Parathyroid adenoma (tissue), 2 donors: ENCODE results near the gene C7orf57.

Experiments
- H2AFZ ChIP-seq: fragments of 300-600 bp; sonication (generic); one replicate; pipeline ENCODE4 v1.7.0; 2017; ENCODE audit warnings: antibody characterized with exemption, mild to moderate bottlenecking
- H3K27ac ChIP-seq: fragments of 300-600 bp; sonication (generic); one replicate; pipeline ENCODE4 v1.7.0; 2017
- H3K27me3 ChIP-seq: fragments of 300-600 bp; sonication (generic); one replicate; pipeline ENCODE4 v1.7.0; 2017; ENCODE audit warnings: low read length; ENCODE audit not compliant: control insufficient read depth, insufficient read depth
- H3K36me3 ChIP-seq: fragments of 300-600 bp; sonication (generic); one replicate; pipeline ENCODE4 v1.7.0; 2017; ENCODE audit warnings: low read length; ENCODE audit not compliant: control insufficient read depth, insufficient read depth
- H3K4me1 ChIP-seq: fragments of 300-600 bp; sonication (generic); one replicate; pipeline ENCODE4 v1.7.0; 2017; ENCODE audit warnings: control low read depth
- H3K4me2 ChIP-seq: fragments of 300-600 bp; sonication (generic); one replicate; pipeline ENCODE4 v1.7.0; 2017; ENCODE audit warnings: low read length
- H3K4me3 ChIP-seq: fragments of 300-600 bp; sonication (generic); one replicate; pipeline ENCODE4 v1.7.0; 2017; ENCODE audit warnings: low read depth, low read length
- H3K79me2 ChIP-seq: fragments of 300-600 bp; sonication (generic); one replicate; pipeline ENCODE4 v1.7.0; 2017; ENCODE audit warnings: control low read depth
- H3K9ac ChIP-seq: fragments of 300-600 bp; sonication (generic); one replicate; pipeline ENCODE4 v1.7.0; 2017; ENCODE audit warnings: mild to moderate bottlenecking
- H3K9me3 ChIP-seq: fragments of 300-600 bp; sonication (generic); one replicate; pipeline ENCODE4 v1.7.0; 2017; ENCODE audit warnings: low read length; ENCODE audit not compliant: control insufficient read depth
- CTCF ChIP-seq: fragments of 300-600 bp; sonication (generic); IDR thresholded peaks from one replicate; pipeline ENCODE4 v1.7.0; 2017; ENCODE audit warnings: antibody characterized with exemption, mild to moderate bottlenecking
- donor health status: primary hyperparathyroidism.

C7orf57 gene

GRCh38 chr7:48040944-48041652, 5.8 kb downstream of the C7orf57 start:
- Histone ChIP-seq H3K9ac (no peak overlapping the region), H3K79me2 (no peaks in the 10 kb centered on the region), H3K4me3 (no peak overlapping the region), H2AFZ (no peak overlapping the region), H3K9me3 (no peaks in the 10 kb centered on the region), H3K27ac (no peak overlapping the region), H3K4me1 (no peaks in the 10 kb centered on the region), H3K27me3 (no peaks in the 10 kb centered on the region), H3K36me3 (no peaks in the 10 kb centered on the region), H3K4me2 (no peak overlapping the region)
- TF ChIP-seq CTCF = no peak

GRCh38 chr7:48041653-48041970, 6.3 kb downstream of the C7orf57 start:
- Histone ChIP-seq H3K36me3 (no peaks in the 10 kb centered on the region), H3K4me1 (no peaks in the 10 kb centered on the region), H2AFZ (no peak overlapping the region), H3K79me2 (no peaks in the 10 kb centered on the region), H3K27me3 (no peaks in the 10 kb centered on the region), H3K9ac (no peak overlapping the region), H3K27ac (no peak overlapping the region), H3K4me2 (no peak overlapping the region), H3K4me3 (no peak overlapping the region), H3K9me3 (no peaks in the 10 kb centered on the region)
- no peak for TF ChIP-seq CTCF

- Histone ChIP-seq H3K79me2 (no peaks in the 10 kb centered on the region), H3K9ac (no peak overlapping the region), H2AFZ (no peak overlapping the region), H3K27me3 (no peaks in the 10 kb centered on the region), H3K4me3 (no peak overlapping the region), H3K9me3 (no peaks in the 10 kb centered on the region), H3K4me1 (no peaks in the 10 kb centered on the region), H3K36me3 (no peaks in the 10 kb centered on the region), H3K4me2 (no peak overlapping the region), H3K27ac (no peak overlapping the region)
- TF ChIP-seq CTCF = no peak
These were observed 6.9 kb downstream of the C7orf57 start for GRCh38 chr7:48042216-48042615.

- H3K4me1 ChIP-seq = no peaks in the 10 kb centered on the region
- H3K4me3 ChIP-seq = no peak overlapping the region
- no peak overlapping the region for H3K4me2 ChIP-seq
- TF ChIP-seq CTCF = no peak
- H3K27ac ChIP-seq = no peak overlapping the region
- H2AFZ ChIP-seq = no peak overlapping the region
- H3K9ac ChIP-seq = no peak overlapping the region
- no peaks in the 10 kb centered on the region for H3K36me3 ChIP-seq
- no peaks in the 10 kb centered on the region for H3K9me3 ChIP-seq
- H3K79me2 ChIP-seq = no peaks in the 10 kb centered on the region
- H3K27me3 ChIP-seq = no peaks in the 10 kb centered on the region
These were observed 7.3 kb downstream of the C7orf57 start for GRCh38 chr7:48042636-48043035.

GRCh38 chr7:48045195-48045765, 9.9 kb downstream of the C7orf57 start:
- Histone ChIP-seq H3K27me3 (no peaks in the 10 kb centered on the region), H3K4me1 (no peaks in the 10 kb centered on the region), H3K4me3 (no peak overlapping the region), H3K27ac (no peak overlapping the region), H3K9ac (no peak overlapping the region), H3K36me3 (no peaks in the 10 kb centered on the region), H3K9me3 (no peaks in the 10 kb centered on the region), H2AFZ (no peak overlapping the region), H3K79me2 (no peaks in the 10 kb centered on the region), H3K4me2 (no peak overlapping the region)
- no peak for TF ChIP-seq CTCF
